Upper lobe of right lung (tissue), 1 donor: ENCODE results near the gene C3orf20. TPM values are rescaled to one million over a fixed set of nuclear protein-coding genes. Genes with fewer than 3 reads are reported as not detected.

Experiments
- ATAC-seq: fragments of 200-7000 bp; cut with Tn5 transposase; one replicate; pipeline ENCODE4 v1.9.1; 2020; ENCODE audit warnings: mild to moderate bottlenecking, moderate library complexity
- DNase-seq: peaks from one replicate; pipeline ENCODE4 v3.0.0-alpha.2; 2020
- H3K27ac ChIP-seq: fragments of 200-600 bp; one replicate; pipeline ENCODE4 v1.8.0; 2022
- H3K27me3 ChIP-seq: fragments of 200-600 bp; one replicate; pipeline ENCODE4 v1.8.0; 2022; ENCODE audit warnings: mild to moderate bottlenecking
- H3K36me3 ChIP-seq: fragments of 200-600 bp; one replicate; pipeline ENCODE4 v1.8.0; 2022
- H3K4me1 ChIP-seq: fragments of 200-600 bp; one replicate; pipeline ENCODE4 v1.8.0; 2022
- H3K4me3 ChIP-seq: fragments of 200-600 bp; one replicate; pipeline ENCODE4 v1.8.0; 2022; ENCODE audit warnings: mild to moderate bottlenecking
- H3K9me3 ChIP-seq: fragments of 200-600 bp; one replicate; pipeline ENCODE4 v1.8.0; 2022
- CTCF ChIP-seq: fragments of 200-600 bp; IDR thresholded peaks from one replicate; pipeline ENCODE4 v1.8.0; 2022; ENCODE audit warnings: antibody characterized with exemption
- intact Hi-C: fragments of 100-400 bp; cut with DNase I; formaldehyde crosslinking; loops from one replicate; pipeline ENCODE4 v1.11.0; 2022
- total RNA-seq: library from RNA; stranded (reverse); fragmentation: NEBNext Ultra II Directional; extraction: Animal tissue kit (Norgen Biotek cat#: 25700); gene quantifications from one replicate; pipeline ENCODE4 v1.2.1, GENCODE V29; 2021
- donor health status: DM: no; HTN: yes; CAD: no; lungs with severe emphysema.

Gene C3orf20
- total RNA-seq, 1 donor from 2014 or later = 0.14 TPM

GRCh38 chr3:14803981-14804834 lies 129.3 kb downstream of the C3orf20 start:
- no peak for TF ChIP-seq CTCF
- peak; percentile 59 for DNase-seq
- no peaks in the 10 kb centered on the region for H3K9me3 ChIP-seq
- intact Hi-C loops = no loop called here
- no peaks in the 10 kb centered on the region for H3K36me3 ChIP-seq
- ATAC-seq = peak; percentile 61
- no peaks in the 10 kb centered on the region for H3K27me3 ChIP-seq
- H3K27ac ChIP-seq = peak overlapping the region; percentile 74
- peaks cover 23% of the 10 kb centered on the region for H3K4me1 ChIP-seq
- H3K4me3 ChIP-seq = no peak overlapping the region

- no peak for TF ChIP-seq CTCF
- Histone ChIP-seq H3K27me3 (peaks cover 6% of the 10 kb centered on the region), H3K4me1 (peaks cover 27% of the 10 kb centered on the region), H3K9me3 (no peaks in the 10 kb centered on the region), H3K27ac (peak overlapping the region; percentile 65), H3K4me3 (no peak overlapping the region), H3K36me3 (no peaks in the 10 kb centered on the region)
- peak; percentile 64 for ATAC-seq
- intact Hi-C loops = no loop called here
- peak; percentile 52 for DNase-seq
Observed at GRCh38 chr3:14804835-14805780, 130.2 kb downstream of the C3orf20 start.

- Histone ChIP-seq H3K27me3 (peaks cover 6% of the 10 kb centered on the region), H3K4me1 (peaks cover 27% of the 10 kb centered on the region), H3K9me3 (no peaks in the 10 kb centered on the region), H3K27ac (peak overlapping the region; percentile 65), H3K36me3 (no peaks in the 10 kb centered on the region), H3K4me3 (no peak overlapping the region)
- intact Hi-C loops = no loop called here
- TF ChIP-seq CTCF = no peak
- ATAC-seq (peak; percentile 10), DNase-seq (peak; percentile 60)
Observed at GRCh38 chr3:14805961-14806537, 131.1 kb downstream of the C3orf20 start.

GRCh38 chr3:14806641-14807263 lies 131.8 kb downstream of the C3orf20 start:
- Histone ChIP-seq H3K36me3 (no peaks in the 10 kb centered on the region), H3K27me3 (peaks cover 6% of the 10 kb centered on the region), H3K4me1 (peaks cover 27% of the 10 kb centered on the region), H3K9me3 (no peaks in the 10 kb centered on the region), H3K27ac (peak overlapping the region; percentile 65), H3K4me3 (no peak overlapping the region)
- ATAC-seq (peak; percentile 69), DNase-seq (peak; percentile 67)
- no peak for TF ChIP-seq CTCF
- intact Hi-C loops = no loop called here

- intact Hi-C loops = no loop called here
- Histone ChIP-seq H3K27ac (no peak overlapping the region), H3K4me3 (no peak overlapping the region), H3K36me3 (no peaks in the 10 kb centered on the region), H3K27me3 (peaks cover 6% of the 10 kb centered on the region), H3K9me3 (no peaks in the 10 kb centered on the region), H3K4me1 (peaks cover 24% of the 10 kb centered on the region)
- TF ChIP-seq CTCF = no peak
- ATAC-seq = no peak
- no peak for DNase-seq
Observed at GRCh38 chr3:14808025-14808424, 133.1 kb downstream of the C3orf20 start.
